Stimulated activated CD8-positive, alpha-beta memory T cell treated with anti-CD3 and anti-CD28 coated beads, Interleukin-4, amount 100 ng/mL, for 48 hours (primary cell): Measurements from ENCODE around the gene ACTG2.
"Not testable (repeated sequence)": the region's sequence is repeated elsewhere in the genome, so short reads cannot be mapped to it uniquely, and the experiment has no call there.

Experiments used
- DNase-seq: peaks from one replicate; pipeline ENCODE4 v3.0.0-alpha.2; 2020

Gene ACTG2

DNA sequence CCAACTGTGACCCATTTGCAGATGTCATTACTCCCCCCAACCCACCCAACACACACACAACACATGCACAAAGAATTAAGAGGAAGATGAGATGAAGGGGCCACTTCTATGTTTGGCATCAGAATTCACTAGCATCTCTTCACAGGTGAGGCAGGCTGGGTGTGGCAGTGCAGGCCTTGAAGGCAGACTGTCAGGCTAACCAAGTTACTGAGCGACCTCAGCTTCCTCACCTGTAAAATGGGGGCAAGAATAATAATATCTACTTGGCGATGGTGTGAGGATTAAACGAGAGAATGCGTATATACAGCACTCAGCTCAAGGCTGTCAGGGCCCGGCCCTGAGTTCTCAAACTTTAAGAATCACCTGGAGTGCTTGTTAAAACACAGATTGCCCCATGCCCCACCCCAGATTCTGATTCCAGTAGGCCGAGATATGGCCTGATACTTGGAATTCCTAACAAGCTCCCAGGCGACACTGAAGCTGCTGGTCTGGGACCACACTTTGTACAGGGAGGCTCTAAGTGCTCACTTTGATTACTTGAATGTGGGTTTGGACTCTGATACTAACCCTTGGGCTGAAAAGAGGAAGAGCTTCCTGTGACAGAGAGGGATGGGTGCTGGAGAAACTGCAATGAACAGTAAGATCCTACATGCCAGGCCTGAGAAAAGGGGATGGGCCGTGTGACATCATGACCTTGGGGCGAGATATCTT is 1.1 kb downstream of the ACTG2 start:
- DNase-seq = no peak

DNA sequence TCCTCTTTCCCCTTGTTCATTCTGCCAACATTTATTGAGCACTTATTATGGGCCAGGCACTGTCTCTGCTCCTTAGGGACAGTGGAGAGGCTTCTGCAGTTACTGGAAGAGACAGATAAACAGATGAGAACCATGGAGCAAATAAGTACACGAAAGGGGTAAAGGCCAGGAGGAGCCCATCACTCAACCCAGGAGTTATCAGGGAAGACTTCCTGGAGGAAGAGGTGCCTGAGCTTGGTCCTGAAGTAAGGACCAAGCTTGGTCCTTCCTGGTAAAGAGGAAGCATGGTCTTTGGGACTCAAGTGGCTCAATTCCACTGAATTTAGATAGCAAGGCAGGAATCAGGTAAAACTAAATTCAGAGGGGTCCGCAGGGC is 1.7 kb downstream of the ACTG2 start:
- no peak for DNase-seq

DNA sequence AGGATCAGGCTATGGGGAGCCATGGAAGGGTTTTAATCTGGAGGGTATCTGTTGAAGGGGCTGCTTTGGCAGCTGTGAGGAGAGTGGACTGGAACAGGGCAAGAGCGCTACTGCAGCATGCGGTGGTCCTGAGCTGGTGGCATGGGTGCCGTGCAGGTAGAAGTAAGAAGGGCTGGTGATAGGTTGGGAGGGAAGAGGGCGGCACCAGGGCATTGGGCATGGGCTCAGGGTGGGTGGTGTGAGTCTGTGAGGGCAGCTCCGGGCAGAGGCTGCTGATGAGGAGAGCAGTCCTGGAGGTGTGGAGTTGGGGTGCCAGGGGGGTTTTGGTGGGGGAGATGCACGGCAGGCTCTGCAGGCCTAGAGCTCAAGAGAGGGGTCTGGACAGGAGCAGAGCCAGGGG is 2.1 kb downstream of the ACTG2 start:
- no peak for DNase-seq

DNA sequence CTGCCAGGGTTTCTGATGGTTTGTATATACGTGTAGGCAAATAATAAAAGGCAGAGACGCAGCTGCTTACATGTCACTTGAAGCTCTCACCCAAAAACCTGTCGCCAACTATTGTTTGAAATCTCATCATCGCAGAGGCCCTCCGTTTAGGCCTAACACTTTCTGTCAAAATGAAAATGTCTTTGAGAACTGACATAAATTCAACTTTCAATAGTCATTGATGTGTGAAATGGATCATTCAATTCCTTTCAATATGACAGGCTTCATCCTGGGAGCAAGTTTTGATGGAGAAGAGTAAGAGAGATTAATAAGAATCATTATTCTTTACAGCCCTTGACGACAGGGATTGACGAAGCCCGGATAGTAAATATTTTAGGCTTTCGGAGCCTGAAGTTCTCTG is 2.7 kb downstream of the ACTG2 start:
- no peak for DNase-seq

DNA sequence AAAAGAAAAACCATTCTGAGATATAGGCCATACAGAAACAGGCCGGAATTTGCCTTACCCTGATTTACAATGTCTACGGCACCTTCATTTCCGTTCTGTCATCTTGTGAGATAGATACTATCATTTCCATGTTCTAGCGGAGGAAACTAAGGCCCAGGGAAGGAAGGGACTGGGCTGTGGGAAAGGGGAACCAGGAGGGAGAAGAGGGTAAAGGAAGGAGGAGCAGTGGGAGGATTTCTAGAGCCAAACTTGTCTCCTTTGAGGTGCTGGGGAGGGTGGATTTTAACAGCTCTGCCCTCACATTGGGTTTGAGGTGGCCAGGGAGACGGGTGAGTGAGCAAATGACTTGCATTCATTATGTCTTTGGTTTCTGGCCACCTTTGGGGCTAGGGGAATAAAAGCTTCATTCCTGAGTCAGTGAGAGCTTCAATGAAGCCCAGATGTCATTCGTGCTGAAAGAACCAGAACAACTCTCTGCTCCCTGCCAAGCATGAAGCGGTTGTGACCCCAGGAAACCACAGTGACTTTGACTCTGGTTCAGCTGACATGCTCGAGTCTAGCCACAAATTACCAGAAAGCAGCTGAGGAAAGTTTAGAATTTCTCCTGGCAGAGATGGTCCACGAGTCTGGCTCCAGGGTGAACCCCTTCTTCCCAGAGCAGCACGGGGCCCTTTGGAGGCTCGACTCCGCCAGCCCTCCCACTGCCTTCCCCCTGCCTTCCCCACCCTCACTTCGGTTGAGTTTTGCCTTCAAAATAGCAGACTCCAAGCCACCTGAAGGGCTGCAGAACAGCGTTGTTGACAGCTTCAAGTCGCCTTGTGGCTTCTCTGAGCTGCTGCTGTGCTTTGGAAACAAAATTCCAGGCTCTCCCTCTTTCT is 3.8 kb downstream of the ACTG2 start:
- DNase-seq = peak; percentile 60

DNA sequence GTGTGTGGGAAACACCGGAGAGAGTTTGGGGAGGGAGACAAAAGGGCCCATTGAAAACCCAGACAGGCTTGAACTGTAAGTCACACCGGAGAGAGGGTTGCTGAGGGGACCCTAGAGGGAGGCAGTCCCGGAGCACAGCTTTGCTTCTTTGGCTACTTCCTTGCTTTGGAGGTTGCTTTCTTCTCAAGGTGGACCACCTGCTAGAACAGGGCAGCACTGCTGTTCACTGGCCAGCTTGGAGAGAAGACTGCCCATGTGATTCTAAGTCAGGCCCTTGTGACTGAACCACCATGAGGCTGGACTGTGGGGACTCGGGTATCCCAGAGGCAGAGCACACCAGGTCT is 4.4 kb downstream of the ACTG2 start:
- no peak for DNase-seq

DNA sequence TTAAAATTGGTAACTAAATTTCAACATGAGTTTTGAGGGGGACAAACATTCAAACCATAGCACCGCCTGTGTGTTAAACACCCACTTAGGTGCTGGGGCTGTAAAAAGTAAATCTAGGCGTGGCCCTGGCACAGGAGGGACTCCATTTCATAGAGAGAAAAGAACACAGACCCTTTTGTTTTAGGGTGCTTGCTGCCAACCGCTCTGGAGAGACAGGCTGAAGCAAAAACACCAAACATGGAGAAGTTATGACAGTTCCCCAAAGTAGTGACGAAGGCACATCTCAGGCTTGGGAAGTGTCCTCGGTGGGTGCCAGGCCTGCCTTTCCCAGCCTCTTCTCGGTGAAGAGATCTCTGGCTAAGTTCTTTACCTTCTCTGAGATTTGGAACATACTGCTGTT is 5.1 kb downstream of the ACTG2 start:
- no peak for DNase-seq

DNA sequence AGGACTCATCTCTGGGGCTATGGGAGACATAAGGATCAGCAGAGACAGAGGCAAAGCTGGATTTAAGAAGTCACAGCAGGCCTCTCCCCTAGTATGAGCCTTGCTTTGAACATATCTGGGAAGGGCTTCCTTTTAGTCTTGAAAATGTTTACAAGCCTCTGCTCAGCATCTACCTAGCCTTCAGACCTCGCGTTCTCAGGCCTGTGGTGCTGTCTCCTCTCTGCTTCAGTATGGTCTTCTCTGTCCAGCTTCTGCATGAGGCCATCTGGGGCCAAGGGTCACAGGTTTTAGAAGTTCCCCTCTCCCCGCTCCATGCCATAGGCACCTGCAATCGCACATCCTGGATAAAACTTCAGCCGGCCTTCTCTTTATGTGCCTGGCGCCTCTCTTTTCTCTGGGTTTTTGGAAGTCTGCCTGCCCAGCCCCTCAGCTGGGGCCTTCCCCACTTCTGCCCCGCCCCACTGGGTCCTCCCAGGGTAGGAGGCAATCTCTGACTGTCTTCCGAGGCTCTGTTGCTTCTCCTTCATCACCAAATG is 7.1 kb downstream of the ACTG2 start:
- DNase-seq = no peak

DNA sequence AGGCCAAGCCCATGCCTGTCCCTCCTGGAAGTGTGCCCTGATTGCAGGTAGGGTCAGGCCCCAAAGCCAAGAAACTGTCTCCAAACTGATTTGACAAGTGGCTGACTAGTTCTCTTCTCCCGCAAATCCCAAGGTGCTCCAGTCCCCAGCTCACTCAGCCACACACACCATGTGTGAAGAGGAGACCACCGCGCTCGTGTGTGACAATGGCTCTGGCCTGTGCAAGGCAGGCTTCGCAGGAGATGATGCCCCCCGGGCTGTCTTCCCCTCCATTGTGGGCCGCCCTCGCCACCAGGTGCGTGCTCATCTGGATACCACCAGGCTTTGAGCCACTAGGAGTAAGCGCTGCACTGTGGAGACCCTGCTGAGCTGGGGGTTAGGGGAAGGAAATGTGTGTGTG is 8.3 kb downstream of the ACTG2 start:
- no peak for DNase-seq

DNA sequence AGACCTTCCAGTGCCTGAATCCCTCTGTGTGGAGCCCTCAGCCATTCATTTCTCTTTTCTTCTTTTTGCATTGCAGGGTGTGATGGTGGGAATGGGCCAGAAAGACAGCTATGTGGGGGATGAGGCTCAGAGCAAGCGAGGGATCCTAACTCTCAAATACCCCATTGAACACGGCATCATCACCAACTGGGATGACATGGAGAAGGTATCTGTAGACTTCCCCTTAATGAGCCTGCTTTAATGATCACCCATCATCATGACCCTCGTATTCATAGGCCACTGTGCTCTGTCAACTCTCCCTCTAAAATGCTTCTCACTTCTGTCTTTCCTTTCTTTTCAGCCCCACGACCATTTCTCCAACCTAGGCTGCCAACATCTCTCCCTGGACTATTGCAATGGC is 9.5 kb downstream of the ACTG2 start:
- no peak for DNase-seq

DNA sequence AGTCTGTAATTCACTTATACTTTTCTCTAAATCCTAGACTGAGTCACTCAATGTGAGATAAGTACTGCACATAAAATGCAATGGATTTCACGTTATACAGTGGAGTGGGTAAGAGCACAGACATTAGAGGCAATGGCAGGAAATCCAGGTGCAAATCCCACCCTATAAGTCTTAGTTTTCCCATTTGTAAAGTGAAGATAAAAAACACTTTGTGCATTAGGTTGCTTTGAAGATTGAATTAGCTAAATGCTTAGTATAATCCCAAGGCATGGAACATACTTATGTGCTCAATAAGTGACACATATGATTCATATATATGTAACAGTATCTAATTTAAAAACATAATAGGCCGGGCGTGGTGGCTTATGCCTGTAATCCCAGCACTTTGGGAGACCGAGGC is 10.5 kb downstream of the ACTG2 start:
- DNase-seq = no peak

DNA sequence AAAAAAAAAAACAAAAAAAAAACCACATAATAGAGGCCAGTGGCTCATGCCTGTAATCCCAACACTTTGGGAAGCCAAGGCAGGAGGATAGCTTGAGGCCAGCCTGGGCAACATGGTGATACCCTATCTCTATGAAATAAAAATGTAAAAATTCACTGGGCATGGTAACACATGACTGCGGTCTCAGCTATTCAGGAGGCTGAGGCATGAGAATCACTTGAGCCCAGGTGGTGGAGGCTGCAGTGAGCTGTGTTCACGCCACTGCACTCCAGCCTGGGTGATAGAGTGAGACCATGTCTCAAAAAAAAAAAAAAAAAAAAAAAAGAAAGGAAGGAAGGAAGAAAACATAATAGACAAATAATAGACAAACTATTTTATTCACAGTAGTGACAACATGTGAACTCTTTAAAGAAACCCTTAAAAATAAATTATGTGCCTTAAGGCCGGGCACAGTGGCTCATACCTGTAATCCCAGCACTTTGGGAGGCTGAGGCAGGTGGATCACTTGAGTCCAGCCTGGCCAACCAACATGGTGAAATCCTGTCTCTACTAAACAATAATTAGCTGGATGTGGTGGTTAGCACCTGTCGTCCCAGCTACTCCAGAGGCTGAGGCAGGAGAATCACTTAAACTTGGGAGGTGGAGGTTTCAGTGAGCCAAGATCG is 11.3 kb downstream of the ACTG2 start:
- not testable (repeated sequence) for DNase-seq

DNA sequence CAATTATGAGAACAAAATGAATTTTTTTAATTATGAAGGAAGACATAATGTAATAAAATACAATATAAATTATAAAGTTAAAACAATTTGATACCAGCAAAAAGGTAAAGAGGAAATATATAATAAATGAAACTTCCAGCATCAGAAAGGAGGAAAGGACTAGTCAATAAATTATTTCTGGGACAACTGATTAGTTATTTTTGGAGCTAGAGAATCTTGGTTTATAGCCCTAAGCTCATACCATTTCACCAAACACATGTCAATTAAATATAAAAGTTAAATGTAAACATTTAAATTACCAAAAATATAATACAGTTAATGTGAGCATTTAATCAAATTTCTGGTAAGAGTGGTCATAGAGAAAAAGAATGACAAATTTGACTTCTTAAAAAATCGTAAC is 12.1 kb downstream of the ACTG2 start:
- DNase-seq = no peak

DNA sequence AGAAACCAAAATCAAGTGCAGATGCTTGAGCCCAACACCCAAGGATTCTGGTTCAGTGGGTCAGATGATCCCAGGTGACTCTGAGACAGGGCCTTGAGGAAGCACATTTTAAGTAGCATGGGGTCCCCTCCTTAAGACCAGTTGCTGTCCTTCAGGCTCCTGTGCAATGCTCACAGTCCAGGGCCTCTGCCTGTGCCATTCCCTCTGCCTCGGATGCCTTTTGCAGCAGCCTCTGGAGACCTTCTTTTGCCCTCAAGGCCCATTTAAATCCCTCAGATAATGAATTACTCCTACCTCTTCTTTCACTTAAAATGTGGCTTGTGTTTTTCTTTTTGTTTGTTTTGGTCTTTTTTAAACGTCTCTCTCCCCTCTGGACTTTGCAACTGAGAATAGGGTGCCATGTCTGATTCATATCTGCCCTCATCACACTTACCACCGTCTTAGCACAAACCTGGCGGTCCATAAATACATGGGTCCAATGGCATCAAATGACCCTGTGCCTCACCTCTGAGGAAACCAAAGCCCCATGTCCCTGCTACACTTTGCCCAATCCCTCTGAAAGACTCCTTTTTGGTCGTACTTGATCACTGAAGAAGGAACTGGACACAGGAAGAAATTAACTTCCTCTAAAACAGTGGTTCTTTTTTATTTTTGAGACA is 14.2 kb downstream of the ACTG2 start:
- DNase-seq = no peak

DNA sequence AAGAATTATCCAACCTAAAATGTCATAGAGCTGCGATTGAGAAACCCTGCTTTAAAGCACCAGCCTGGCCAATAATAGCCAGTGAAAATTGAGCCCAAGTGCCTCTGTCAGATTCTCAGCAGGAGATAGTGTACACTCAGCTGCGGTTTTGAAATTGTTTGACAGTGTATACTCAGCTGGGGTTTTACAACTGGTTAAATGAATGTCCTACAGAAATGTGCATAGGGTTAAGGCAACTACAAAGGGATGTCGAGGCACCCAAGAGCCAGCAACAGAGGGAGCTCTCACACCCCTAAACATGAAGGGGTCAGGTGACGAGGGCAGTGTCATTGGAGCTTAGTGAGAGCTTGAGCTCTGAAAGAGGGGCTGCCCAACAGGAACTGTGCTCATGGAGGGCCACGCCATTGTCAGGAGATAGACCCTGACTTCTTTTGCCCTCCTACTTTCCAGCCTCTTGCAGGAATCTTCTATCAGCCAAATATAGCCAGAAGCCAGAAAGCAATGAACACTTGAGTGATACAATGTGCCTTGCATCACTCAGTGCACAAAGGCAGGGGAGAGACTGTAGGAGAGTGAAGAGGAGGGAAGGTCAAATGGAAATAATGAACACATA is 15.1 kb downstream of the ACTG2 start:
- peak; percentile 63 for DNase-seq

DNA sequence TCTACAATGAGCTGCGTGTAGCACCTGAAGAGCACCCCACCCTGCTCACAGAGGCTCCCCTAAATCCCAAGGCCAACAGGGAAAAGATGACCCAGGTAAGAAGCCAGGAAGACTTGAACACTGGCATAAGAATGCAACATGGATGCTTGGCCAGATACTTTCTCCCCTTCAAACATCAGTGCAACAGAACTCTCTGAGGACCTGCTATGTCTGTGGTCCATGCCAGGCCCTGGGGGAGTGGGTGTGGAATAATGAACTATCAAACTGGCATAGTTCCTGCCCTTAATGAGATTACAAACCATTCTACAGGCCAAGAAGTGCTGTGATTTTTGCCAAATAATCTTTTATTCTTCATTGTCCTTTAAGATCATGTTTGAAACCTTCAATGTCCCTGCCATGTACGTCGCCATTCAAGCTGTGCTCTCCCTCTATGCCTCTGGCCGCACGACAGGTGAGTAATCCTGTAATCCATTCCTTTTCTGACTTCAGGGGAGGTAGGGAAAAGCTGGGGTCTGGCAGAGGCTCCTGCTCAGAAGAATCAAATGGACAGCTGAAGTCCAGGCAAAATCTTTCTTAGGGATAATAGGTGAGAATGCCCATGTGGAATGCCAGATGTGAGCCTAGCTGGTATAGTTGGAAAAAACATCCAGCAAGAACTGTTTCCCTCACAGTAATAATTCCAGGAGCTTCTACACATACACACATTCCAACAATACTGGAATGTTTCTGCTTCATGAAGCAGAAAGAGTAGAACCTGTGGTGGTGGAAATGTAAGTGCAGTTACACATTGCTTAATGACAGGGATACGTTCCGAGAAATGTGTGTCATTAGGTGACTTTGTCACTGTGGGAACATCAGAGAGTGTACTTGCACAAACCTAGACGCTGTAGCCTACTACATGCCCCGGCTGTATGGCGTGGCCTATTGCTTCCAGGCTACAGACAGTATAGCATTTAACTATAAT is 16.2 kb downstream of the ACTG2 start:
- no peak for DNase-seq

DNA sequence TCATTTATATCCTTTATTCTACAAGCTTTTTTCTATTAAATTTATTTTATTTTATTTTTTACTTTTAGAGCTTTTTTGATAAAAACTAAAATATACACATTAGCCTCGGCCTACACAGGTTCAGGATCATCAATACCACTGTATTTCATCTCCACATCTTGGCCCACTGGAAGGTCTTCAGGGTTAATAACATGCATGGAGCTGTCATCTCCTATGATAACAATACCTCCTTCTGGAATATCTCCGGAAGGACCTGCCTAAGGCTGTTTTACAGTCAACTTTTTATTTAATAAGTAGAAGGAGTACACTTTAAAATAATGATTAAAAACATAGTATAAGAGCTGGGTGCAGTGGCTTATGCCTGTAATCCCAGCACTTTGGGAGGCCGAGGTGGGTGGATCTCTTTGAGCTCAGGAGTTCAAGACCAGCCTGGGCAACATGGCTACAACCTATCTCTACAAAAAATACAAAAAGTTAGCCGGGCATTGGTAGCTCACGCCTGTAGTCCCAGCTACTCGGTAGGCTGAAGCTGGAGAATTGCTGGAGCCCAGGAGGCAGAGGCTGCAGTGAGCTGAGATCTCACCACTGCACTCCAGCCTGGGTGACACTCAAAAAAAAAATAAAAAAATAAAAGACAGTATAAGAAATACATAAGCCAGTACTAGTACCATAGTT is 18.2 kb downstream of the ACTG2 start:
- no peak for DNase-seq

DNA sequence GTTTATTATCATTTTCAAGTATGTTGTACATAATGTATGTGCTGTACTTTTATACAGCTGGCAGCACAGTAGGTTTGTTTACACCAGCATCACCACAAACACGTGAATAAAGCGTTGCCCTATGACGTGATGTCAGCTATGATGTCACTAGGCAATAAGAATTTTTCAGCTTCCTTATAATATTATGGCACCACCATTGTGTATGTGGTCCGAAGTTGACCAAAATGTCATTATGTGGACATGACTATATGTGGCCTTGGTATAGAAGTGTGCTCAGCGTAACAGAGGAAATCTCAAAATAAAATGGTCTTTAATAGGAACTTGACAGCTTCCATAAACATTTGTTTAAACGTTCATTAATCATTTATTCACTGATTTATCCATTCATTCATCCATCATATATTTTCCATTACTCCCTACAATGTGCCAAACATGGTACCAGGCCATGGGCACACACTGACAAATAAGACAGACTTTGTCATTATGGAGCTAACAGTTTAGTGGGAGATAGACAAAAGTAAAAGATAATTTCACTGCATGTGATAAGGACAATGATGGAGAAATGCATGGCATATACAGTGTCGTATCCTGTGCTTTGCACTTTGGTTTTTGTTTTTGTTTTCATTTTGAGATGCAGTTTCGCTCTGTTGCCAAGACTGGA is 18.9 kb downstream of the ACTG2 start:
- DNase-seq = no peak

DNA sequence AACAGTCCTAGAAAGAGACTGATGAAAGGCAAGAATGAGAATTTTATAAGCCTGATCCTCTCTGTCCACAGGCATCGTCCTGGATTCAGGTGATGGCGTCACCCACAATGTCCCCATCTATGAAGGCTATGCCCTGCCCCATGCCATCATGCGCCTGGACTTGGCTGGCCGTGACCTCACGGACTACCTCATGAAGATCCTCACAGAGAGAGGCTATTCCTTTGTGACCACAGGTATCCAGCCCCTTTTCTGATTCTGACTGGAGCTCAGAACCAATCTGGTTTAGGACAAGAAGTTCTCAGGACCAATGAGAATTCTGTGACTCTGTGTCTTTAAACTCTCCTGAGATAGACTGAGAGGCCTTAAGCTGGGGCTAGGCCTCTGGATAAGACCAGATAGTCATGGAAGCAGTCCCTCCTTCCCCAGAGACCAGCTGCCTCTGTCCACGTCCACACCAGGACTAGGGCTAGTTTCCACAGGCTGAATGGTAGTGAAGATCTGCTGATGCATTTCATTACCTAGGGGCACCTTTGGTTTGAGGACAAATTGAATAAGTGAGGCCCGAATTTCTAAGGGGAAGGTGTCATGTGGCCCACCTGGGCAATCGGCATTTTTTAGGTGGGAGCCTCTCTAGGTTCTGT is 20.7 kb downstream of the ACTG2 start:
- peak; percentile 10 for DNase-seq

DNA sequence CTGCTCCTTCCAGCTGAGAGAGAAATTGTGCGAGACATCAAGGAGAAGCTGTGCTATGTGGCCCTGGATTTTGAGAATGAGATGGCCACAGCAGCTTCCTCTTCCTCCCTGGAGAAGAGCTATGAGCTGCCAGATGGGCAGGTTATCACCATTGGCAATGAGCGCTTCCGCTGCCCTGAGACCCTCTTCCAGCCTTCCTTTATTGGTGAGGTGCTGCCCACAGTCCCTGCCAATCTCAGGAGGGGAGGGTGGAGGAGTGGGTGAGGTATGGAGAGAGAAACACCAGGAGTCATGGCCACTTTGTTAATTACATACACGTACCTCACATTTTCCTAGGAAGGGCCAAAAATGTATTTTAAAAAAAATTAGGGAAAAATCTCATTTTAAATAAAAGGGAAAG is 21.9 kb downstream of the ACTG2 start:
- peak; percentile 16 for DNase-seq
